ENCODE data around the gene FAN1. TPM values are rescaled to one million over a fixed set of nuclear protein-coding genes. Genes with fewer than 3 reads are reported as not detected.

FAN1 gene
- total and polyA plus RNA-seq, 2 donors (not counting 1 experiment from before 2014, with no cell fraction given): 10.6 to 21.3 TPM

GRCh38 chr15:30939161-30939560 is 35.4 kb downstream of the FAN1 start:
- TF ChIP-seq EZH2 (IDR thresholded peaks at IDR 0.05; ENCODE audit: borderline replicate concordance, insufficient read depth, low read depth, low read length, poor library complexity, severe bottlenecking) (no peak), CTCF (IDR thresholded peaks at IDR 0.05) (no peak)
- H3K79me2 ChIP-seq (ENCODE audit: control insufficient read depth, insufficient read depth, low read length): no peaks in the 10 kb centered on the region
- peaks cover 3 to 63% of the 10 kb centered on the region in 2 experiments for H3K36me3 ChIP-seq (replicated peaks in 1 of 2; ENCODE audit: control extremely low read depth in 1 of 2, control insufficient read depth in 1 of 2, extremely low read depth in 1 of 2, insufficient read depth in 2 of 2, low read length in 1 of 2)
- no peak overlapping the region for H3K9ac ChIP-seq (ENCODE audit: low read length)
- Mint-ChIP-seq H3K27me3 (no peaks in the 10 kb centered on the region), H3K9me3 (ENCODE audit: insufficient read depth) (no peaks in the 10 kb centered on the region), H3K27ac (no peak overlapping the region), H3K4me1 (peaks cover 6% of the 10 kb centered on the region), H3K4me3 (no peak overlapping the region)
- no peaks in the 10 kb centered on the region for H3K27me3 ChIP-seq (replicated peaks in 1 of 4; ENCODE audit: control extremely low read depth in 1 of 4, control insufficient read depth in 3 of 4, insufficient read depth in 4 of 4, low read length in 3 of 4)
- H3K9me3 ChIP-seq (ENCODE audit: control extremely low read depth in 1 of 3, control insufficient read depth in 2 of 3, insufficient read depth in 1 of 3, low read length in 2 of 3): no peaks in the 10 kb centered on the region
- intact Hi-C loops (cut with micrococcal nuclease): no loop called here
- 97% methylated on average over 5 of the region's 7 CpGs for WGBS (ENCODE audit: insufficient coverage)
- ATAC-seq (ENCODE audit: low read depth): no peak
- no peak for DNase-seq
- H2AFZ ChIP-seq (ENCODE audit: insufficient read depth, low read depth, low read length, poor library complexity, severe bottlenecking): no peak overlapping the region
- no peak overlapping the region for H3K4me2 ChIP-seq (replicated peaks; ENCODE audit: low read depth, low read length, poor library complexity, severe bottlenecking)
- no peak overlapping the region for H3K4me3 ChIP-seq (ENCODE audit: control extremely low read depth in 1 of 5, extremely low read depth in 1 of 5, insufficient read depth in 1 of 5, low read depth in 2 of 5, low read length in 4 of 5)
- H3K4me1 ChIP-seq (ENCODE audit: control insufficient read depth in 2 of 2, insufficient read depth in 2 of 2, low read length in 2 of 2): peaks cover 0 to 4% of the 10 kb centered on the region in 2 donors
- ChIA-PET POLR2A (no interaction called here), CTCF (interaction anchor here (1.2 to 2.0 kb wide), 2 partner anchors 188 to 190 kb away, joined by 3 to 7 read pairs; no protein-coding TSS in a partner anchor)
- peaks cover 35% of the 10 kb centered on the region for H4K20me1 ChIP-seq (ENCODE audit: control insufficient read depth, insufficient read depth, low read length, poor library complexity, severe bottlenecking)
- no peak overlapping the region for H3K27ac ChIP-seq (ENCODE audit: low read length in 2 of 2)

GRCh38 chr15:30940359-30940758 is 36.6 kb downstream of the FAN1 start:
- Mint-ChIP-seq H3K27me3 (no peaks in the 10 kb centered on the region), H3K27ac (peak overlapping the region; percentile 3), H3K9me3 (ENCODE audit: insufficient read depth) (no peaks in the 10 kb centered on the region), H3K4me3 (no peak overlapping the region), H3K4me1 (no peaks in the 10 kb centered on the region)
- ChIA-PET POLR2A (no interaction called here), CTCF (no interaction called here)
- Histone ChIP-seq H3K27me3 (replicated peaks in 1 of 4; ENCODE audit: control extremely low read depth in 1 of 4, control insufficient read depth in 3 of 4, insufficient read depth in 4 of 4, low read length in 3 of 4) (no peaks in the 10 kb centered on the region), H3K4me2 (replicated peaks; ENCODE audit: low read depth, low read length, poor library complexity, severe bottlenecking) (no peak overlapping the region), H3K9ac (ENCODE audit: low read length) (no peak overlapping the region), H3K9me3 (ENCODE audit: control extremely low read depth in 1 of 3, control insufficient read depth in 2 of 3, insufficient read depth in 1 of 3, low read length in 2 of 3) (no peaks in the 10 kb centered on the region), H2AFZ (ENCODE audit: insufficient read depth, low read depth, low read length, poor library complexity, severe bottlenecking) (no peak overlapping the region), H3K4me1 (ENCODE audit: control insufficient read depth in 2 of 2, insufficient read depth in 2 of 2, low read length in 2 of 2) (no peaks in the 10 kb centered on the region), H3K27ac (ENCODE audit: low read length in 2 of 2) (no peak overlapping the region), H3K79me2 (ENCODE audit: control insufficient read depth, insufficient read depth, low read length) (no peaks in the 10 kb centered on the region), H3K4me3 (ENCODE audit: control extremely low read depth in 1 of 5, extremely low read depth in 1 of 5, insufficient read depth in 1 of 5, low read depth in 2 of 5, low read length in 4 of 5) (no peak overlapping the region), H3K36me3 (replicated peaks in 1 of 2; ENCODE audit: control extremely low read depth in 1 of 2, control insufficient read depth in 1 of 2, extremely low read depth in 1 of 2, insufficient read depth in 2 of 2, low read length in 1 of 2) (peaks cover 3 to 70% of the 10 kb centered on the region in 2 experiments), H4K20me1 (ENCODE audit: control insufficient read depth, insufficient read depth, low read length, poor library complexity, severe bottlenecking) (peaks cover 35% of the 10 kb centered on the region)
- intact Hi-C loops (cut with micrococcal nuclease): no loop called here
- no peak for DNase-seq
- 100% methylated on average over 2 of the region's 4 CpGs for WGBS (ENCODE audit: insufficient coverage)
- no peak for TF ChIP-seq EZH2 (IDR thresholded peaks at IDR 0.05; ENCODE audit: borderline replicate concordance, insufficient read depth, low read depth, low read length, poor library complexity, severe bottlenecking)
- ATAC-seq (ENCODE audit: low read depth): no peak

All from B cell (primary cell).